Jurkat, Clone E6-1 (cell line): Measurements from ENCODE around the gene TBC1D22A.
A peak's percentile ranks its signal among the peaks of the same experiment; 100 is the strongest.

Source experiments
- DNase-seq: peaks from one replicate; pipeline ENCODE4 v3.0.0-alpha.2; 2011; ENCODE audit warnings: low read depth, low spot score
- H3K4me3 ChIP-seq: 2 replicates; pipeline ENCODE4 v1.5.1; 2011; ENCODE audit warnings: mild to moderate bottlenecking, low read length, control low read depth, moderate library complexity

The TBC1D22A gene

GRCh38 chr22:46951350-46951749, 188.9 kb downstream of the TBC1D22A start:
- H3K4me3 ChIP-seq = no peak overlapping the region
- DNase-seq = no peak

- DNase-seq = no peak
- H3K4me3 ChIP-seq = no peak overlapping the region
These were observed 189.5 kb downstream of the TBC1D22A start for GRCh38 chr22:46951973-46952372.

GRCh38 chr22:46953968-46954765, 191.7 kb downstream of the TBC1D22A start:
- no peak for DNase-seq
- H3K4me3 ChIP-seq = no peak overlapping the region

GRCh38 chr22:46954781-46955180, 192.3 kb downstream of the TBC1D22A start:
- H3K4me3 ChIP-seq = no peak overlapping the region
- no peak for DNase-seq

- no peak overlapping the region for H3K4me3 ChIP-seq
- no peak for DNase-seq
These were observed 194.2 kb downstream of the TBC1D22A start for GRCh38 chr22:46956498-46957215.

- no peak for DNase-seq
- no peak overlapping the region for H3K4me3 ChIP-seq
These were observed 195.1 kb downstream of the TBC1D22A start for GRCh38 chr22:46957521-46957920.

GRCh38 chr22:46958191-46958590, 195.7 kb downstream of the TBC1D22A start:
- DNase-seq = no peak
- no peak overlapping the region for H3K4me3 ChIP-seq

GRCh38 chr22:46958658-46959057, 196.2 kb downstream of the TBC1D22A start:
- DNase-seq = no peak
- no peak overlapping the region for H3K4me3 ChIP-seq

- no peak overlapping the region for H3K4me3 ChIP-seq
- no peak for DNase-seq
These were observed 196.9 kb downstream of the TBC1D22A start for GRCh38 chr22:46959369-46959768.

- H3K4me3 ChIP-seq = no peak overlapping the region
These were observed 199.3 kb downstream of the TBC1D22A start for GRCh38 chr22:46961591-46962295.

GRCh38 chr22:46962406-46962805, 200.0 kb downstream of the TBC1D22A start:
- no peak overlapping the region for H3K4me3 ChIP-seq
- no peak for DNase-seq

More at GRCh38 chr22:46961591-46962295, 199.3 kb downstream of the TBC1D22A start:
- peak; percentile 9 for DNase-seq

- H3K4me3 ChIP-seq = no peak overlapping the region
- DNase-seq = no peak
These were observed 201.5 kb downstream of the TBC1D22A start for GRCh38 chr22:46963672-46964545.

GRCh38 chr22:46964773-46965550, 202.5 kb downstream of the TBC1D22A start:
- DNase-seq = no peak
- H3K4me3 ChIP-seq = no peak overlapping the region

GRCh38 chr22:46965555-46966494, 203.4 kb downstream of the TBC1D22A start:
- DNase-seq = no peak
- H3K4me3 ChIP-seq = no peak overlapping the region

- no peak for DNase-seq
- no peak overlapping the region for H3K4me3 ChIP-seq
These were observed 204.0 kb downstream of the TBC1D22A start for GRCh38 chr22:46966495-46966845.

GRCh38 chr22:46966846-46967245, 204.4 kb downstream of the TBC1D22A start:
- H3K4me3 ChIP-seq = no peak overlapping the region
- DNase-seq = no peak
